BLaER1 treated with 17β-estradiol and CSF1 and Interleukin-3, amounts not matched to agents 10 nM and 100 nM (cell line): ENCODE data around the gene GPBAR1.

Experiments
- H3K27ac ChIP-seq, 11 experiments: shearing (Covaris generic); formaldehyde crosslinking; 2 replicates each; pipeline ENCODE4 v1.8.1; 2022
- H3K27me3 ChIP-seq, 11 experiments: shearing (Covaris generic); formaldehyde crosslinking; 2 replicates each; pipeline ENCODE4 v1.8.1; 2022
- H3K36me3 ChIP-seq, 11 experiments: shearing (Covaris generic); formaldehyde crosslinking; 2 replicates each; pipeline ENCODE4 v1.8.1; 2022
- H3K4me1 ChIP-seq, 10 experiments: shearing (Covaris generic); formaldehyde crosslinking; 2 replicates each; pipeline ENCODE4 v1.8.1; 2022
- H3K4me2 ChIP-seq, 11 experiments: shearing (Covaris generic); formaldehyde crosslinking; 2 replicates each; pipeline ENCODE4 v1.8.1; 2022
- H3K4me3 ChIP-seq, 10 experiments: shearing (Covaris generic); formaldehyde crosslinking; 2 replicates each; pipeline ENCODE4 v1.8.1; 2022
- H3K9ac ChIP-seq, 11 experiments: shearing (Covaris generic); formaldehyde crosslinking; 2 replicates each; pipeline ENCODE4 v1.8.1; 2022
- H3K9me3 ChIP-seq, 11 experiments: shearing (Covaris generic); formaldehyde crosslinking; replicated peaks in 1 of 11; 2 replicates each; pipeline ENCODE4 v1.8.1; 2022
- H4K20me1 ChIP-seq, 11 experiments: shearing (Covaris generic); formaldehyde crosslinking; 2 replicates each; pipeline ENCODE4 v1.8.1; 2022
- Cebpa-rat ChIP-seq, 11 experiments: shearing (Covaris generic); IDR thresholded peaks; 2 replicates each; pipeline ENCODE4 v1.8.1; 2022

GPBAR1 gene

GRCh38 chr2:218221000-218221399 lies 39.8 kb upstream of the GPBAR1 start:
- peak overlapping the region in 8 of 11 experiments; percentile 12 to 98 (median 96); a peak in 10 of 22 replicates for H3K9ac ChIP-seq
- H3K4me1 ChIP-seq: peaks cover 52 to 76% (median 67%) of the 10 kb centered on the region in 10 experiments
- H3K27me3 ChIP-seq: no peaks in the 10 kb centered on the region
- H3K9me3 ChIP-seq: no peaks in the 10 kb centered on the region
- H4K20me1 ChIP-seq: peaks cover 70 to 88% (median 83%) of the 10 kb centered on the region in 11 experiments
- peak overlapping the region; percentile 82 to 98 (median 92) for H3K4me2 ChIP-seq
- peak overlapping the region in 1 of 11 experiments; percentile 1; a peak in 1 of 22 replicates for H3K27ac ChIP-seq
- H3K4me3 ChIP-seq: peak overlapping the region in 6 of 10 experiments; percentile 92 to 100 (median 97); a peak in 8 of 20 replicates
- no peak for TF ChIP-seq Cebpa-rat (IDR thresholded peaks at IDR 0.05)
- H3K36me3 ChIP-seq: peaks cover 53 to 70% (median 67%) of the 10 kb centered on the region in 11 experiments

GRCh38 chr2:218223046-218223445 lies 37.8 kb upstream of the GPBAR1 start:
- H3K4me2 ChIP-seq: peak overlapping the region in 8 of 11 experiments; percentile 82 to 98 (median 95); a peak in 11 of 22 replicates
- H3K36me3 ChIP-seq: peaks cover 74 to 90% (median 87%) of the 10 kb centered on the region in 11 experiments
- H3K27me3 ChIP-seq: no peaks in the 10 kb centered on the region
- no peak for TF ChIP-seq Cebpa-rat (IDR thresholded peaks at IDR 0.05)
- peaks cover 0 to 5% (median 0%) of the 10 kb centered on the region in 11 experiments; a peak in 1 of 22 replicates for H3K9me3 ChIP-seq
- no peak overlapping the region; a peak in 1 of 22 replicates for H3K27ac ChIP-seq
- peak overlapping the region in 2 of 11 experiments; percentile 39 to 96; a peak in 2 of 22 replicates for H3K9ac ChIP-seq
- H4K20me1 ChIP-seq: peaks cover 74 to 100% (median 85%) of the 10 kb centered on the region in 11 experiments
- peaks cover 53 to 90% (median 76%) of the 10 kb centered on the region in 10 experiments for H3K4me1 ChIP-seq
- no peak overlapping the region for H3K4me3 ChIP-seq

GRCh38 chr2:218224186-218224585 lies 36.6 kb upstream of the GPBAR1 start:
- peaks cover 0 to 5% (median 0%) of the 10 kb centered on the region in 11 experiments; a peak in 1 of 22 replicates for H3K9me3 ChIP-seq
- no peak for TF ChIP-seq Cebpa-rat (IDR thresholded peaks at IDR 0.05)
- H3K4me1 ChIP-seq: peaks cover 55 to 100% (median 85%) of the 10 kb centered on the region in 10 experiments
- H3K36me3 ChIP-seq: peaks cover 82 to 97% (median 95%) of the 10 kb centered on the region in 11 experiments
- H3K4me3 ChIP-seq: no peak overlapping the region
- peaks cover 69 to 100% (median 73%) of the 10 kb centered on the region in 11 experiments for H4K20me1 ChIP-seq
- H3K4me2 ChIP-seq: peak overlapping the region in 5 of 11 experiments; percentile 88 to 98 (median 94); a peak in 8 of 22 replicates
- no peaks in the 10 kb centered on the region for H3K27me3 ChIP-seq
- H3K9ac ChIP-seq: no peak overlapping the region; a peak in 1 of 22 replicates
- no peak overlapping the region for H3K27ac ChIP-seq

GRCh38 chr2:218226903-218227302 lies 33.9 kb upstream of the GPBAR1 start:
- no peak for TF ChIP-seq Cebpa-rat (IDR thresholded peaks at IDR 0.05)
- Histone ChIP-seq H3K4me3 (no peak overlapping the region), H3K9ac (no peak overlapping the region), H3K9me3 (peaks cover 0 to 5% (median 0%) of the 10 kb centered on the region in 11 experiments; a peak in 1 of 22 replicates), H3K4me2 (peak overlapping the region in 7 of 11 experiments; percentile 76 to 98 (median 88); a peak in 11 of 22 replicates), H3K4me1 (peaks cover 44 to 98% (median 77%) of the 10 kb centered on the region in 10 experiments), H3K27me3 (no peaks in the 10 kb centered on the region), H3K36me3 (peaks cover 91 to 93% (median 92%) of the 10 kb centered on the region in 11 experiments), H4K20me1 (peaks cover 41 to 99% (median 46%) of the 10 kb centered on the region in 11 experiments), H3K27ac (peak overlapping the region in 7 of 11 experiments; percentile 15 to 96 (median 88); a peak in 7 of 22 replicates)

- Histone ChIP-seq H3K4me1 (peaks cover 31 to 89% (median 61%) of the 10 kb centered on the region in 10 experiments), H3K4me3 (peak overlapping the region in 9 of 10 experiments; percentile 1 to 54 (median 32); a peak in 14 of 20 replicates), H3K9ac (peak overlapping the region; percentile 59 to 78 (median 72); a peak in 21 of 22 replicates), H3K27ac (peak overlapping the region; percentile 56 to 96 (median 88)), H4K20me1 (peaks cover 27 to 99% (median 41%) of the 10 kb centered on the region in 11 experiments), H3K36me3 (peaks cover 91 to 93% (median 92%) of the 10 kb centered on the region in 11 experiments), H3K9me3 (peaks cover 0 to 5% (median 0%) of the 10 kb centered on the region in 11 experiments; a peak in 1 of 22 replicates), H3K4me2 (peak overlapping the region; percentile 76 to 98 (median 84)), H3K27me3 (no peaks in the 10 kb centered on the region)
- TF ChIP-seq Cebpa-rat (IDR thresholded peaks at IDR 0.05): peak in 9 of 11 experiments; percentile 39 to 98 (median 92); a peak in 17 of 22 replicates
These were observed 32.3 kb upstream of the GPBAR1 start for GRCh38 chr2:218228366-218229090.

GRCh38 chr2:218229239-218229638 lies 31.6 kb upstream of the GPBAR1 start:
- peak overlapping the region in 9 of 10 experiments; percentile 1 to 62 (median 40); a peak in 11 of 20 replicates for H3K4me3 ChIP-seq
- peaks cover 31 to 85% (median 55%) of the 10 kb centered on the region in 10 experiments for H3K4me1 ChIP-seq
- peak overlapping the region; percentile 76 to 98 (median 84); a peak in 21 of 22 replicates for H3K4me2 ChIP-seq
- H3K9me3 ChIP-seq: peaks cover 0 to 5% (median 0%) of the 10 kb centered on the region in 11 experiments; a peak in 1 of 22 replicates
- H3K27me3 ChIP-seq: no peaks in the 10 kb centered on the region
- peak overlapping the region; percentile 56 to 96 (median 88); a peak in 21 of 22 replicates for H3K27ac ChIP-seq
- TF ChIP-seq Cebpa-rat (IDR thresholded peaks at IDR 0.05): peak in 1 of 11 experiments; percentile 19; a peak in 1 of 22 replicates
- peak overlapping the region; percentile 62 to 78 (median 72); a peak in 21 of 22 replicates for H3K9ac ChIP-seq
- H3K36me3 ChIP-seq: peaks cover 91 to 93% (median 92%) of the 10 kb centered on the region in 11 experiments
- peaks cover 20 to 99% (median 41%) of the 10 kb centered on the region in 11 experiments for H4K20me1 ChIP-seq

- H3K4me1 ChIP-seq: peaks cover 31 to 79% (median 53%) of the 10 kb centered on the region in 10 experiments
- no peak for TF ChIP-seq Cebpa-rat (IDR thresholded peaks at IDR 0.05)
- peaks cover 91 to 93% (median 92%) of the 10 kb centered on the region in 11 experiments for H3K36me3 ChIP-seq
- H3K9me3 ChIP-seq: peaks cover 0 to 5% (median 0%) of the 10 kb centered on the region in 11 experiments; a peak in 1 of 22 replicates
- H3K9ac ChIP-seq: peak overlapping the region; percentile 42 to 78 (median 72); a peak in 21 of 22 replicates
- H3K4me3 ChIP-seq: peak overlapping the region in 7 of 10 experiments; percentile 14 to 62 (median 40); a peak in 11 of 20 replicates
- peak overlapping the region; percentile 67 to 98 (median 87) for H3K4me2 ChIP-seq
- peak overlapping the region; percentile 11 to 96 (median 88); a peak in 21 of 22 replicates for H3K27ac ChIP-seq
- peaks cover 14 to 99% (median 37%) of the 10 kb centered on the region in 11 experiments; a peak in 20 of 22 replicates for H4K20me1 ChIP-seq
- H3K27me3 ChIP-seq: no peaks in the 10 kb centered on the region
These were observed 31.0 kb upstream of the GPBAR1 start for GRCh38 chr2:218229851-218230250.

GRCh38 chr2:218230882-218231281 lies 29.9 kb upstream of the GPBAR1 start:
- TF ChIP-seq Cebpa-rat (IDR thresholded peaks at IDR 0.05): 0 out of 22 replicates have a peak, but pooled peaks of 1 of the 11 experiments have one; percentile 9
- Histone ChIP-seq H3K4me3 (peak overlapping the region in 2 of 10 experiments; percentile 36 to 62; a peak in 3 of 20 replicates), H4K20me1 (peaks cover 3 to 99% (median 37%) of the 10 kb centered on the region in 11 experiments; a peak in 18 of 22 replicates), H3K27me3 (no peaks in the 10 kb centered on the region), H3K36me3 (peaks cover 91 to 93% (median 92%) of the 10 kb centered on the region in 11 experiments), H3K9ac (peak overlapping the region in 3 of 11 experiments; percentile 73 to 78 (median 77); a peak in 3 of 22 replicates), H3K9me3 (peaks cover 0 to 5% (median 0%) of the 10 kb centered on the region in 11 experiments; a peak in 1 of 22 replicates), H3K4me1 (peaks cover 31 to 68% (median 47%) of the 10 kb centered on the region in 10 experiments), H3K27ac (peak overlapping the region in 10 of 11 experiments; percentile 79 to 96 (median 88); a peak in 20 of 22 replicates), H3K4me2 (peak overlapping the region; percentile 67 to 98 (median 87))
